ENCODE measurements around the gene PPP2R5A.
"Not testable (repeated sequence)": the region's sequence is repeated elsewhere in the genome, so short reads cannot be mapped to it uniquely, and the experiment has no call there.

The PPP2R5A gene

DNA sequence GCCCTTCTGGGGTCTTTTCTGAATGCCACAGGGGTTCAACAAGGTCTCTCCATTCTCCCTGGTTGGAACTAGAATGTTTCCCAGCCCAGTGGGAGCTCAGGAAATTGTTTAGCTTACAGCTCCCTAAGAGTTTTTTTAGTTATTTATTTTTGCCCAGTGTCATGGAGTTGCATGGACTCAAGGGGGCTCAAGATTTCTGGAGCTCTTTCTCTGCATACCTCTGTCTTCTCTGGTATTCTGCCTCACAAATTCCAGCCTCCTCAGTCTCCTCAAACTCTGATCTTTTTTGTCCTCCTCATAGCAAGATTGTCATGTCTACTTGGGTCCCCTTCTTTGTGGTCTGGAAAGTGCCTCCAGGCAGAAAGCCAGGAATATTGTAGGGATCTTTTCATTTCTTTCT lies 15.9 kb upstream of the PPP2R5A start:
- DNase-seq = no peak

DNA sequence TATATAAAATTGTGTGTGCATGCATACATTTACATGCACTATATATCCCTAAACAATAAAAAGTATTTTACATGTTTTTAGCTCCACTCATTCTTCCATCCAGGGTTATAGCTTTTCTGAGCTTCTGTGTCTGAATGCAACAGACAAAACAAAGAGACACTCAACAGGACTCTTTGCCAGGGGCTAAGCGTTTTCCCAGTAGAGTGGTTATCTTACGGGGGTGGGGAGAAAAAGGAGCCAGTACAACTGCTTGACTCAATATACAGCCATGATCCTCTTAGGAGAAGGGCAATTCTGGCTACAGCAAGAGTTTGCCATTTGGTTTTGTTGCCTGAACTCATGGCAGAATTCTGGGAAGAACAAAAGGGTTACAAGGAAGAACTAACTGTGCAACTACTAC lies 14.6 kb upstream of the PPP2R5A start:
- DNase-seq = no peak

DNA sequence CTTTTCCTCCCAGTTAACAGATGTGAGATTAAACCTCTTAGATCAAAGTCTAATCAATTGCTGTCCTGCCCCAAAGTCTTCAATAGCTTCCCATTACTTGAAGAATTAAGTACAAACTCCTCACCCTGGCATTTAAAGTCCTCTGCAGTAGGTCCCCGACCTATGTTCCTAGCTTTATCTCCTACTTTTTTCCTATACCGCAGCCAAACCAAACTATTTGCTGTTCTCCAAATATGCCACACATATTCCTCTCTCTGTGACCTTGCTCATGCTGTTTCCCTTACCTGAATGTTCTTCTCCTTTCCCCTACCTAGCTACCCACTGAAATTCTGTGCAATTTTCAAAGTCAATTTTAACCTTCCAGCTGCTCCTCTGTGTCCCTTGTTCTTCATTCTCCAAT lies 14.0 kb upstream of the PPP2R5A start:
- no peak for DNase-seq

DNA sequence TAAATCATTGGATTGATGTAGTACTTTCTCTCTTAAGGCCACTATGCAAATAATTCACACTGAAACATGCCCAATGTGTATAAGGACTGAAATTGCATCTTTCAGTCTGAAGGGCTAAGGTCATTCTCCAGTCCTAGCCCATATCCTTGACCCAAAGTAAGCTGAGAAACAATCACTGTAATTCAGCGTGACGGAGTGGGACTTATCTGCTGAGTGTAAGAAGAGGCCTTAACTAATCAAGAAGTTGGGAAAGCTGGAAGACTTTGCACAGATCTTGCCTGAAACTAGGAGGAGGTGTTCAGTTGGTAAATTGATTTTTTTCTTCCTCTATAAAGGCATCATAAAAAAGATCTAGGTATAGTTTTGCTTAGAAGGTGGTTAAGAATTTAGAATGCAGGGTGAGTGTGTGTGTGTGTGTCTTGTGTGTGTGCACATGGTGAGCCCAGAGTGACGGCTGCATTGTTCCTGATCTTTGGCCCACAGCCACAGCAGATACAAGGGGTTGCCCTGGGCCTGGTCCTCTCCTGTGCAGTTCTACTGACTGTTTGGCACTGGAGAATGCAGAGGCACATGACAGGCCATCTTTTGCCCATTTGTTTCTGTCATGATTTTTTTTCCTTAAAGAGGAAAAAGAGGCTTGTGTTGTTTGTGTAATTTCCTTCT lies 13.3 kb upstream of the PPP2R5A start:
- no peak for DNase-seq

DNA sequence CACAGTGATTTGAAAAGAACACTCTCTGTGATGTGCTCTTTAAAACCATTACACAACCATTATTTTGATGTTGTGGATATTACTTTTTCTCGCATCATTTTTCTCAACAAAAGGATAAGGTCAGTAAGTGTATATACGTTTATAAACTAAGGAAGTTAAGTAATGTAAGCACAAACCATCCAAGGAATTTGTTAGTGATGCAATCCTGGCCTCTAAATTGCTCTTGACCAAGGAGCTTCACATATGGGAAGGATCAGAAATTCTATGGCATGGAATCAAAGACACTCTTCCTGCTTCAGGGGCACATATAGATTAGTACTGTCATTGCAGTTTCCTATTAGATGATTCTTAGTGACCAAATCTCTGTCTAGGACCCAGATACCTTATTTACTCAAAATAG lies 3.6 kb upstream of the PPP2R5A start:
- no peak for DNase-seq

DNA sequence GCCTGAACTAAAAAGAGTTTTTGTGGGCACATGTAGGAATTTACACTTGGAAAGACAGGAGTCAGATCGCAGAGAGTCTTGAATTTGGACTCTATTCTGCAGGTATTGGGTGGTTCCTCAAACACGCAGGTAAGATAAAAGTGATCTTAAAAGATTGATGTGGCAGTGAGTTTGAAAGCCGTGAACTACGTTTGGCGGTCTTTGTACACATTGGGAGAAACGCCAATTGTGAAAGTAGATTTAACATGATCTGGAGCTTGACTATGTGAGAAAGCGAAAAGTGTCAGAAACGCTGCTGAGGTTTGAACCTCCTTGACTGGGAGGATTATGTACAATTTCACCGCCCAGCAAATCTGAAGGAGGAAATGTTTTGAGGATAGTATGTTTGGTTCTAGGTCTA lies 1.5 kb upstream of the PPP2R5A start:
- no peak for DNase-seq

DNA sequence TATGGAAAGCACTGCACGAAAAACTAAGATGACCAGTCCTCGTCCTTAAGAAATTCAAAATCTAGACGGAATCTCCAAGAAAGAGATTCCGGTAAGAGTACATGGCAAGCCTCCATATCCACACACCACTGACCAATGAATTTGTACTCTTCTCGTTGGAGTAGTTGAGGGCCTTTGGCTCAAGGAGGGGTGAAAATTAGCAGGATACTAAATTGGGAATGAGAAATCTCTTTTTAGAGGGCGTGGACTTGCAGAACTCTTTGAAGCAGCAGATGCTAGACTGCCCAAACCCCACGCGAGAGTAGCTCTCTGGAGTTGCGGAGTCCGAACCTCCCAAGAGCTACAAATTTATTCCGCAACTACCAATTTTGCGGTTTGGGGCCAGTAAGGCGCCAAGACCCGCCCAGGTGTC lies 872 bp upstream of the PPP2R5A start:
- no peak for DNase-seq

DNA sequence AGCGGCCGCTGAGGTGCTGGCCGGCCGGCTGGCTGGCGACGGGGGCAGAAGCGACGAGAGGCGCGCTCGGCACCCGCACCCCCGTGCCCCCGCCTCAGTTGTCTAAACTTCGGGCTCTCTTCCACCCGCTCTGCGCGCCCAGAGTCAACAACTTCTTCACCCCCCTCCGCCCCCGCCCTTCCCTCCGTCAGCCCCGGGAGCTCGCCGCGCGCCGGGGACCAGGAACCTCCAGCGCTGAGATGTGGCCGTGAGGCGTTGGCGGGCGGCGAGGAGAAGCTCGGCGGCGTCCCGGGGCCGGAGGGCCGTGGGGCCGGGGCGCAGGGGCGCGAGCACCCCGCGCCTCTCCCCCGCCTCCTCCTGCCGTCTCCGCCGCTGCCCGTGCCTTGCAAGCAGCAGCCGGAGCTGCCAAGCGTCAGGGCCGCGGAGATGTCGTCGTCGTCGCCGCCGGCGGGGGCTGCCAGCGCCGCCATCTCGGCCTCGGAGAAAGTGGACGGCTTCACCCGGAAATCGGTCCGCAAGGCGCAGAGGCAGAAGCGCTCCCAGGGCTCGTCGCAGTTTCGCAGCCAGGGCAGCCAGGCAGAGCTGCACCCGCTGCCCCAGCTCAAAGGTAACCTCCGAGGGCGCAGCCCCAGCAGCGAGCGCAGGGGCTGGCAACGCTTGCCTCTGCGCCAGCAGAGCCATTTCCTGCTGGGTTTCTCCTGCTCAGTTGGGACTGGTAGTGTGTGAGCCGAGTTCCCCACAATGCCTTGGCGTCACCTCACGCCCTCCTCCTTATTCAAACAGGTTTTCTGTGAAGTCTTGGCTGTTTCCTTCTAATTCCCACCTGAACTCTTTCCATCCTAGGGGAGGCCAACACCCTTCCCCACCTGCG lies 710 bp downstream of the PPP2R5A start:
- peak; percentile 54 for DNase-seq

DNA sequence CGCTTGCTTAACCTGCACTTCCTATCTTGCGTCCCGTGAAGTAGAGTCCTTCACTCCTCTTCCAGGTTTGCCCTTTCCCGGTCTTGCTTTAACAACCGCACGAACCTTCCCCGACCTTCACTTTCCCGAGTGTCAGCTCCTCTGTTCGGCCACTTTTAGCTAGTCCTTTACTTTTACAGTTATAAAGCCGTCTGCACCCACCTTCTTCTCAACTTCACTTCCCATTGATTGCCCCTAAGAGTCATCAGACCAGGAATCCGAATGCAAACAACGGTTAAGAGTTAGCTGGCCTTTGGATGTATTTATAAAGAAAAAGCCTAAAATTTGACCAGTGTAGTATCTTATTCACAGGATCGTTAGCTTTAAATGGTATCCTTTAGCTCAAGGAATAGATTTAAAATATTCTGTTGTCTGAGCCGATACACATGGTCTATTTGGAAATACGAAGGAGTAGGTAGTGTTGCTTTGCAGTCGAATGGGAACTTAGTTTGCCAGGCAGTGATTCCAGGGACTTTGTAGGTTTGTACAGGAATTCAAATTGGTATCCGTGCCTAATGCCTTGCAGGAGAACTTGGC lies 1.4 kb downstream of the PPP2R5A start:
- DNase-seq = no peak

DNA sequence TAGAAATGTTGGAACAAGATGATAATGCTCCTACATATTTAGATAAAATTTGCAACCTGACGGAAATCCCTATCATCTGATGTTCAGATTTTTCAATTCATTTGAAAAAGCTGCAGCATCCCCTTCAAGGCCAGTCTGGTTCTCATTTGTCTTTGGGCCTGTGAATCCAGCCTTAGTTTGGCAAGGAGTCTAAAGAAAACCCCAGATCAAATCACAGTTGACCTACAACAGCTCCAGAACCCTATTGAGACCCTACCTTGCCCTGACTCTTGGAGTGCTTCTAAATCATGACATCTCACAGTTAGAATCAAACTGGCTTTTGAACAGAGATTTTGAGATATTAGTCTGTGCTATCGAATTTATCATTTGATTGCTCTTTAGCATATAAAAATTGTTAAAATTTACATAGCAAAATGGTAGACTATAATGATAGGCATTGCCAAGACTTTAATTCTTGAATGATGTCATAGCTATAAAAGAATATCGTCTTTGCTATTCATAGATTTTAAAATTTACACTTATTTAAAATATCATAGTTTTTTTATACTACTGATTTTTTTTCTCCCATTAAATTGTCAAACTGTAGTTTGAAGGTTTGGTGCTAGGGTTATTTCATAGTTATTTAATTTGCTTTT lies 2.2 kb downstream of the PPP2R5A start:
- DNase-seq = no peak

DNA sequence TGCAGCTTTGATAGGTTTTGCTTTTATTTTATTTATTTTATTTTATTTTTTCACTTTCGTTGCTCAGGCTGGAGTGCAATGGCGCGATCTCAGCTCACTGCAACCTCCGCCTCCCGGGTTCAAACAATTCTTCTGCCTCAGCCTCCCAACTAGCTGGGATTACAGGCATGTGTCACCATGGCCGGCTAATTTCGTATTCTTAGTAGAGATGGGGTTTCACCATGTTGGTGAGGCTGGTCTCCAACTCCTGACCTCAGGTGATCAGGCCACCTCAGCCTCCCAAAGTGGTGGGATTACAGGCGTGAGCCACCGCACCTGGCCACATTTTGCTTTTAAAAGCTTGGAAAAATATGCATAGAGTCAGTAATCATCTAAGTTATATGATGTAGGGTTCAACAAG lies 2.8 kb downstream of the PPP2R5A start:
- not testable (repeated sequence) for DNase-seq

DNA sequence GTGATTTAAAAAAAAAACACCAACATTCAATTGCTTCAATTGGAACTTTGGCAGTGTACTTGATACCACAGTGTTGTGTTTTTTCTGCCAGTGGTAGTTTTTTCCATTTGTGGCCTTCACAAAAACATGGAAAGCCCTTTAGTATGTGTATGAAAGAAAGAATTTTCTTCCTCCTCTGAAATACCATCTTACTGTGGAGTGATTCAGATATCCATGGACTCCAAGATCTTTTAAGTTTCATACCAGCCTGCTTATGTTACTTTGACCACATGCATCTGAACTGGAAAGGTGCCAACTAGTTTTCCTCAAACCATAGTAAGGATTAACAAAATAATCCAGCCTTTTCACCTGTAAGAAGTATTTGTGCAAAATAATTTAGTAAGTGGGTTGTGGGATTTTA lies 3.4 kb downstream of the PPP2R5A start:
- DNase-seq = no peak

DNA sequence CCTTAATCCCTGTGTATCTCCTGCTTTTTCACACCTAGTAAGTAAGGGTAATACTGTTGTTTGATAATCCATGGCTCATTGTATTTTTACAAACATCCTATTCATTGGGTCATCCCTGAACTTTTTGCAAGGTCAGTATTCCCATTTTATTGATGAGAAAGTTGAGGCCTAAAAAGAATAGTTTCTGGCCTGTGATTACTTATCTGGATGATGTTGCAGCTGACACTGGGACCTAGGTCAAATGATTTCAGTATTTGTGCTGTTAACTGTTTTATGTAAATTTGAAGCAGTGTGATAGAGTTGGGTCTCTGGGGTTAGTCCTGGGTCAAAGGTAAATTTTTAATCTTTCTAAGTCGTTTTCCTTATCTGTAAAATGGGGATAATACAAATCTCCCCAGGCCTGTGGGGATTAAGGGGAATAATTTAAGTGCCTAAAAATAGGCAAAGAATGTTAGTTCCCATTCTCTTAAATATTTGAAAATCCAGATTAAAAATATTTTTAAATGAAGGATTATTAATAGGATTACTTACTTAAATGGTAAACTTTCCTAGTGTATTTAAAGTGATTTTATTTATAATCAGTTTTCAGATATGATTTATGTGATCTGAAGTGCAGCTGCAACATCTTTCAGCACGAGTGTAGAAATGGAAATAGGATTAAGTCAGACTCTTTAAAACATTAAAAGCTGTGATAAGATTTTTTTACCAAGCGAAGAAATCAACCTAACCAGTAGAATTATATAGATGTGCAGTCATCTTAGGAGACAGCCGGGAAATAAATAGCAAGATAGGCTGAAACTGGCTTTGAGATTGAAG lies 4.3 kb downstream of the PPP2R5A start:
- DNase-seq = no peak

DNA sequence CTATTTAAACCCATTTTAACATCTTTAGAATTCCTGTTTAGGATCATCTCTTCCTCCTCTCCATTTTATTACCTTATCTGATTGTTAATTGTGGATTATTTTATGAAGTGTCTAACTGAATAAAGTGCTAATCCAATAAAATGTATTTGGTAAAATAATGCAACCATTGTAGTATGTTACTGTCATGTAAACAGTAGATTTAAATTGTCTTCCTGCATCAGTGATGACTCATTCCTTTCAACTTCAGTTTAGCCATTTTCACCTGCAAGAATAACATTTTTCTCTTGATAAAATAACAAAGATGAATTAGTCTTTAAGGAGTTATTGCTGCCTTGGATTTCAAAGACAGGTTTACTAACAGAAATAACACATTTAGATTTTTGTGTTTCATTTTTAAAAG lies 5.4 kb downstream of the PPP2R5A start:
- no peak for DNase-seq

DNA sequence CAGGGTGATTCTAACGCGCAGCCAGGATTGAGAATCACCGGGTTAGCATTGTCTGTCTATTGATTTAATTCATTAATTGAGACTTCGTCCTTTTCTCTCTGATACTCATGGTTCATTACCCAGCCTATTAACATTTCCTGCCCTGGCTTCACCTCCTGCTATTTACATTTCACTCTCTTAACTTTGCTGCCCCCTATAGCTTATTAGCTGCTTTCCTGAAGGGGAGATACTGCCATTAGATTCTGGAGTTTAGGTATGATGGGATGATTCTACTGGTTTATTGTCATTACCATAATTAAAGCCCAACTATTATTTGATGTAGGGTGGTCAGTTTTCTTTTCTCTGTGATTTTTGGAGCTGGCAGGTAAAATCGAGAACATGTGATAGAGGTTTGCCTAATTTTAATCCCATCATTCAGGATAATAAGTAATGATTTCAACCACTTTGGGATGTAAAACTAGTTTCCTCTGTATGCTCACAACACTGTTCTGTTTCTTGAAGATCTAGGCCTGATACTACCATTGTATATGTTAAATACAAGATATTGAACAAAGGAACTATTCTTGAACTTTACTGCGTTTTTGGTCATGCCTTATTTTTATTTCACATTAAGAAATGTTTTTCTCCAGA lies 6.4 kb downstream of the PPP2R5A start:
- peak; percentile 22 for DNase-seq

DNA sequence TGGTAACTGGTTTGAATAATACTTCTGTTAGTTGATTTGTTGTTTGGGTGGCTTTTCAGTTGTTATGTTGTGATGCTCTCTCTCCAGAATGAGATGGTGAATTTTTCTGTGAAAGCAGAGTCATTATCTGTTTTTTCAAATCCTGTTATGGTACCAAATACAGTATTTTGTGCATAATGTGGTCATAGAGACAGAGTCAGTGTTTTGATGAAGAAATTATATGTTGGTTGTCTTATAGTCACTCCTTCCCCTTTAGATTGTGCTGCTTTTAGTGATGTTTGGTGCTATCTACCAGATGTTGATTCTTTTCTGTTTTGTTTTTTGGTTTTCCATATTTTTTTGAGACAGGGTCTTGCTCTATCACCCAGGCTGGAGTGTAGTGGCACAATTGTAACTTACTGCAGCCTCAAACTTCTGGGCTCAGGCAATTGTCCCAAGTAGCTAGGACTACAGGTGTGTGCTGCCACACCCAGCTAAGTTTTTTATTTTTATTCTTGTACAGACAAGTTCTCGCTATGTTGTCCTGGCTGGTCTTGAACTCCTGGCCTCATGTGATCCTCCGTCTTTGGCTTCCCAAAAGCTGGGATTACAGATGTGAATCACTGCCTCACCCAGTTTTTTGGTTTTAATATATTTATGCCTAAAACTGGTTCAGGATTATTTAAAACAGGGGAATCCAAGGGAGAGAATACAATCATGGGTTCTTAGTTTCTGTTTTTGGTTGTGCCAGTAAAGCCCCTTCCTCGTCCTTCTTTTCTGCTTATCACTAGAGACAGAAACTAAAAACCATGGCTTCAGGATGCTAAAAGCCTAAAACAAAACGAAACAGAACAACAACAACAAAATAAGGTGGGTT lies 7.3 kb downstream of the PPP2R5A start:
- DNase-seq = no peak

DNA sequence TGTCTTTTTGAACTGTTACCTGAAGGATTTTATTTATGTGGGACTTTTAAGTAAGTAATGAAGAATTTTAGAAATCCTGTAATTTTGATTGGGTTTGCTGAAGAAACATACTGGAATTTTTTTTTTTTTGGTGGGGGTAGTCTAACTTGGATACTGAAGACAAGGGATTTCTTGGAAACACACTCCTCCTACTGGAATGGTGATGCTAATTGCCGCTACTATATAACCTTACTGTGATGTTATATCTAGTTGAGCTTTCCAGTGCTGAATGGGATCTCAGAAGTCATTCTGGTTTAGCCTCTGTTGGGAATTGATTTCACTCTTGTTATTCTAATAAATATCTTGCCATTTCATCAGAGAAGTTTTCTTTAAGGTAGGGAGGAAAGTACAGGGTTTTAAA lies 8.4 kb downstream of the PPP2R5A start:
- DNase-seq = no peak

DNA sequence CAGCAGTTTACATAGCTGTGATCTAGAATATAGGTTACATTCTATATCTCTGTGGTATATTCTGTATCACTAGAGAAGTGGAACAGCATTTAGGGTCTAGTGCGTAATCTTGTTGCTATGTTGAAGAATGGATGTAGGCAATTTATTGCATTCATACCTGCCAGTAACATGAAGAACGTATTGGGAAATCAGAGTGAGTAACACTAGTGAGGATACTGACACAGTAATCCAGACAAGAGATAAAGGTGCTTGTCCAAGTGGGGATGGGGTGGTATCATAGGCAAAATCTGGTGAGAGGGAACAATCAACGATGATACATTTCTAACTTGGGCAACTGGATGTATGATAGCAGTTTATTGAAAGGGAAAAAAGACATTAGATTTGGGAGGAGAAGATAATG lies 9.8 kb downstream of the PPP2R5A start:
- no peak for DNase-seq

DNA sequence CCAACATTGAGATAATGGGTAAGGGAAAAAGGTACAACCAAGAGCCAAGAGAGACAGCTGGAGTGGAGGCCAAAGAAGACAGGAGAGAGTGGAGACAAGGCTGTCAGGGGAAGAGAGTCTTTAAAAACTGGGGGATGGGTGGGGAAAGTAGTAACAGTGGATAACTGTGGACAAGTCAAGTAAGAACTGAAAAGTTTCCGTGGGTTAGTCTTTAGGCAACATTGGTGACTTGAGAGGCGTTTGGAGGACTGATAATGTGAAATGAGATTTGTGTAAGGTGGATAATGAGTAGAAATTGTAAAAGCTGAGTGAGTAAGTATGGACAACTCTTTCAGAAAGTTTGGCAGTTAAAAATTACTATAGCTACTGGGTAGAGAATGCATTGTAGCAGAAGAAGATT lies 10.4 kb downstream of the PPP2R5A start:
- DNase-seq = no peak

DNA sequence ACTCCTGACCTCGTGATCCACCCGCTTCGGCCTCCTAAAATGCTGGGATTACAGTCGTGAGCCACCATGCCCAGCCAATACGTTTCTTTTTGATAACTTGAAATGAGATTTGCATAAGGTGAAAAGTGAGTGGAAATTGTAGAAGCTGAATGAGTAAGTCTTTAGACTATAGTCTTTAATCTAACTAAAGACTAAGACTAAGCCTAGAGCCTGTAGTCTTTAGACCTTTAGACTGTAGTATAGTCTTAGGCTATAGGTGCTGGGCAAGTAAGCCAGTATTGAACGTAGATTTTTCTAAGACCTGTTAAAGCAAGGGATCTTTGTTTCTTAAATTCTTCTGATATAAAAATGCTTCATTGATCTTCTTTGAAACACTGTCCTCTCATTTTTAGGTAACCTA lies 12.1 kb downstream of the PPP2R5A start:
- no peak for DNase-seq

DNA sequence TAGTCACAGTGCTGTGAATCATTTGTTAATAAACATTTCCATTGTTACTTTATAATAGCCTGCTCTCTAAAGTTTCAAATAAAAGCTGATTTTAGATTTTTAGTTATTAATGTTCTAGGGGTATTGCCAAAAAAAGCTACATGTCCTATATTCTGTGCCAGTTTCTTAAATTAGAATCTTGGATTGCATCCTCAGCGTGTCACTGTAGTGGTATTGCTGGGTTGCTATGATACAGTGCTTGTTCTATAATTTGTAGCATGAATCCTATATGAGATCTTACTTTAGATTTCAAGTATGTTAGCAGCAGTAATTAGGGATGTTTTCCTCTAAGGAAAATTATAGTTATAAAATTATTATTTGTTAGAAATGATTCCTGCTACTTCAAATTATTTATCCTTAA lies 16.4 kb downstream of the PPP2R5A start:
- no peak for DNase-seq

Measured in NCI-H510A (cell line).